HCT116 (cell line): ENCODE data around the gene FOXP1.

Source experiments
- CTCF ChIP-seq, 3 experiments: fragments of 200-600 bp in 1 of 3; sonication (generic) in 1 of 3; IDR thresholded peaks in 2 of 3; conservative IDR thresholded peaks in 1 of 3; 2 replicates each; pipeline ENCODE4 v1.5.1; 2012 to 2017; ENCODE audit warnings: low read depth in 2 of 3, low read length in 2 of 3, antibody characterized with exemption in 1 of 3, borderline replicate concordance in 1 of 3, control low read depth in 1 of 3, mild to moderate bottlenecking in 1 of 3, mixed read lengths in 1 of 3, mixed run types in 1 of 3, moderate library complexity in 1 of 3; ENCODE audit not compliant: insufficient read depth in 1 of 3
- EZH2phosphoT487 ChIP-seq: fragments of 200-600 bp; IDR thresholded peaks from 2 replicates; pipeline ENCODE4 v1.6.1; 2018; ENCODE audit warnings: antibody characterized with exemption, borderline replicate concordance
- JUND ChIP-seq: IDR thresholded peaks from 2 replicates; pipeline ENCODE4 v1.6.1; 2012
- MAX ChIP-seq: IDR thresholded peaks from 2 replicates; pipeline ENCODE4 v1.6.1; 2012
- POLR2A ChIP-seq: IDR thresholded peaks from 2 replicates; pipeline ENCODE4 v1.7.0; 2011; ENCODE audit warnings: borderline replicate concordance; ENCODE audit not compliant: insufficient read depth, insufficient read length; ENCODE audit errors: extremely low read depth
- POLR2AphosphoS5 ChIP-seq: IDR thresholded peaks from 2 replicates; pipeline ENCODE4 v1.6.1; 2011; ENCODE audit warnings: mild to moderate bottlenecking, low read depth, low read length, moderate library complexity
- RAD21 ChIP-seq: IDR thresholded peaks from 2 replicates; pipeline ENCODE4 v1.6.1; 2012; ENCODE audit warnings: low read depth, mild to moderate bottlenecking
- SP1 ChIP-seq: IDR thresholded peaks from 2 replicates; pipeline ENCODE4 v1.6.1; 2012; ENCODE audit warnings: low read depth
- SRF ChIP-seq: IDR thresholded peaks from 2 replicates; pipeline ENCODE4 v1.6.1; 2012; ENCODE audit warnings: low read depth
- TCF7L2 ChIP-seq: IDR thresholded peaks from 2 replicates; pipeline ENCODE4 v1.7.0; 2011; ENCODE audit warnings: borderline replicate concordance, inconsistent platforms; ENCODE audit not compliant: insufficient read depth, insufficient read length; ENCODE audit errors: extremely low read depth

GRCh38 chr3:71432044-71432975, 151.2 kb downstream of the FOXP1 start:
- TF ChIP-seq SRF, result no peak
- TF ChIP-seq POLR2A, result no peak
- no peak for TF ChIP-seq CTCF (IDR thresholded peaks at IDR 0.05 in 2 of 3, conservative IDR thresholded peaks at IDR 0.05 in 1 of 3; ENCODE audit: borderline replicate concordance in 1 of 3, insufficient read depth in 1 of 3, low read depth in 2 of 3, low read length in 2 of 3)
- no peak for TF ChIP-seq POLR2AphosphoS5
- no peak for TF ChIP-seq TCF7L2
- TF ChIP-seq MAX, result no peak
- no peak for TF ChIP-seq EZH2phosphoT487
- TF ChIP-seq JUND, result no peak
- TF ChIP-seq SP1, result no peak
- no peak for TF ChIP-seq RAD21
